ENCODE measurements around the gene PPP1R14B.
A peak's percentile ranks its signal among the peaks of the same experiment; 100 is the strongest.

The PPP1R14B gene, protein sequence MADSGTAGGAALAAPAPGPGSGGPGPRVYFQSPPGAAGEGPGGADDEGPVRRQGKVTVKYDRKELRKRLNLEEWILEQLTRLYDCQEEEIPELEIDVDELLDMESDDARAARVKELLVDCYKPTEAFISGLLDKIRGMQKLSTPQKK

DNA sequence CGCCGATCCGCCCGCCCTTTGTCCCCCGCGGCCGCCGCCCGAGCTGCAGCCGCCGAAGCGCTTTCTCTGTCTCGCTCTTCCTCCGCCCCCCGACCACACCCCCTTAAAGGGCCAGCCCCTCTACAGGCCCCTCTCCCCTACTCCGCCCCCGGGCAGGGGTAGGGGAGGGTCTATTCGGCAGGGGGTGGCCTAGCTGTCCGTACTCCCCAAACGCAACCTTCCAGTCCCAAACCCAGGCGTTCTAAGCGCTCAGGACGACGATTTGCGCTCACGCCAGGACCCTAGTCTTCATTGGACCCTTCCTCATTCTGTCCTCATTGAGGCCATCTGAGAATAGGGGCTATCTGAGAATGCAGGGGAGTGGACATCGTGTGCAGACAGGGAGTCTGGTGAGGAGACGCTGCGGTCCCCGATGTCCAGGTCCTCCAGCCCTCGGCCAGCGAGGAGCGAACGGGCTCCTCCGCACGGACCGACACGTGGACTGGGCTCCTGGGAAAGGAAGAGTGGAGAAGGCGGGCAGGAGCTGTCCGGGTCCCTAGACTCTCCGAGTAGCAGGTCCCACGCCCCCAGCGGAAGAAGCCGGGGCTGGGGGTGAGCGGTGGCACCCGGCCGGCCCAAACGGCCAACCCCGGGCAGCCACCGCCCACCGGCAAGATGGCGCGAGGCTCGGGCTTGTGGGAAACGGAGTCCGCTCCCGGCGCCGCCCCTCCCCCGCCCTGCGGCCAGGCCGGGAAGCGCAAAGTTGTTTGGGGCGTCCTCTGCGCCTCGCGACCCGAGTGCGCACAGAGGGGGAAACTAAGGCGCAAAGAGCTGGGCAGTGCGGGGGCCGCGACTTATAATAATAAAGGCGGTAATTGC, at the start of gene PPP1R14B:
TSS of gene PPP1R14B (minus strand) at position 73 of the 858 bp plus-strand sequence. CDS start 270 bp downstream, outside the sequence.
- DNase-seq: peak; percentile 59 to 88

DNA sequence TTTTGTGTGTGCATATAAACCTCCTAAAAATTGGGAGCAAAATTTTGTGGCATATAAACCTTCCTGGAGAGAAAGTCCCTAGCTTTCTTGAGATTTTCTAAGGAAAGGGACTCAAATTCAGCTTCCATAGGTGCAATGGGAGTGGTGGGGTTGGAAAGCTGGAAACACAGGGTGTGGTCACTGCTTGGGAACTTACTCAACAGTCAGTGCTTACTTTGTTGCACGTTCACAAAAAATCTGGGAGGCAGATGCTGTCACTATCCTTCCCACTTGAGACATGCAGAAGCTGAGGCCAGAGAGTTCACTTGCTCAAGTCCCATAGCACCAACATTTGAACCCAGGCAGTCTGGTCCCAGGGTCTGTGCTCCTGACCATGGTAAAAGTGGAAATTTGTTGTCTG, 49.5 kb upstream of the PPP1R14B start:
- DNase-seq: no peak

DNA sequence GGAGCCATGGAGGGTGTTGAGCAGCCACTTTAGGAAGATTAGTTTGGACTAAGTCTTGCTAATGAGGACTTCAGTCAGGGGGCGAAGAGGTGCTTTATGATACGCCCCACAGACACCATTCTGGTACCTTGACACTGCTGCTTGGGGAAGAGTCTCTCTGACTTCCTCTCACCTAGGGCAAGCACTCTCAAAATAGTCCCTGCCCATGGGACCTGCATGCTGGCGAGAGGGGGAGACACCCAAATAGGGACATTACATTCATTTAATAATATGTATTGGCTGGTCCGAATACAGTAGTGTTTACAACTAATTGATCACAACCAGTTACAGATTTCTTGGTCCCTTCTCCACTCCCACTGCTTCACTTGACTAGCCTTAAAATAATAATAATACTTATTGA, 49.0 kb upstream of the PPP1R14B start:
- no peak for DNase-seq

DNA sequence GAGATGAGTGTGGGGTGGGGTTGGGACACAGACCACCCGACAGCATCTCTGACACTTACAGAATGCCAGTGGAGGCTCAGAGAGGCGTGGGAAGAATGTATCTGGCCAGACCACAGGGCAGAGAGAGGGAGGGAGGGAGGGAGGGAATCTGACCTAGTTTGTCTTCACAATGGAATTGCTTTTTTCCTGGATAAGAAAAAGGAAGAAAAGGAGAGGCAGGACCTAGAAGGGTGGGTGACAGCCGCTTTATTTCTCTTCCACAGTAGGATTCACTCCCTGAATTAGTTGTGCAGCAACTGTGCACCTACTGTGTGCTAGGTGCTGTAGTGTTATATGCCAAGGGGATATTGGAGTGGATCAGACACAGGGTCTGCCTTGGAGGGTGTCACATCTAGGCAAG, 48.0 kb upstream of the PPP1R14B start:
- no peak for DNase-seq

DNA sequence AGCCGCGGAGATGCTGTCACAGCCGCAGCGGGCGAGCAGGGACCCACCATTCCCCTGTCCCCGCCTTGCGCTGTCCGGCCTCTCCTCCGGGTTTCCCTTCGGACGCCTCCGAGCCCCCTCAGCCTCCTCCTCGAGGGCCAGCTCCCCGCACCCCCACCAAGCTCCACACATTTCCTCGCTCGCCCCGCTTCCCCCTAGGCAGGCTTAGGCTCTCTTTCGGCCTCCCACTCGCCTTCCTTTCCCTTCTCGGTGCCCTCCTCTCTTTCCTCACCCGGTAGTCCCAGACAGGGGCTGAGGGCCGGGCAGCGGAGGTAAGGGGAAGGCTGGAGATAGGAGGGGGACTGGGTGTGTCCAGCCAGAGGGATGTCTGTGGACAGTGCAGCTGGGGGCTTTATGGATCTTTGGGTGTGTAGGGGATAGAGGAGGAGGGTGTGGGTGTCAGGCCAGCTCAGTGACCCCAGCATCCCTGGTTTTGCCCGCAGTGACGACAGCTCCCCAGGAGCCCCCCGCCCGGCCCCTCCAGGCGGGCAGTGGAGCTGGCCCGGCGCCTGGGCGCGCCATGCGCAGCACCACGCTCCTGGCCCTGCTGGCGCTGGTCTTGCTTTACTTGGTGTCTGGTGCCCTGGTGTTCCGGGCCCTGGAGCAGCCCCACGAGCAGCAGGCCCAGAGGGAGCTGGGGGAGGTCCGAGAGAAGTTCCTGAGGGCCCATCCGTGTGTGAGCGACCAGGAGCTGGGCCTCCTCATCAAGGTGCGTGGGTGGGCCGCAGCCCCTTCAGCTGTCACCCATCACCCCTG, 45.9 kb upstream of the PPP1R14B start:
- DNase-seq: no peak

DNA sequence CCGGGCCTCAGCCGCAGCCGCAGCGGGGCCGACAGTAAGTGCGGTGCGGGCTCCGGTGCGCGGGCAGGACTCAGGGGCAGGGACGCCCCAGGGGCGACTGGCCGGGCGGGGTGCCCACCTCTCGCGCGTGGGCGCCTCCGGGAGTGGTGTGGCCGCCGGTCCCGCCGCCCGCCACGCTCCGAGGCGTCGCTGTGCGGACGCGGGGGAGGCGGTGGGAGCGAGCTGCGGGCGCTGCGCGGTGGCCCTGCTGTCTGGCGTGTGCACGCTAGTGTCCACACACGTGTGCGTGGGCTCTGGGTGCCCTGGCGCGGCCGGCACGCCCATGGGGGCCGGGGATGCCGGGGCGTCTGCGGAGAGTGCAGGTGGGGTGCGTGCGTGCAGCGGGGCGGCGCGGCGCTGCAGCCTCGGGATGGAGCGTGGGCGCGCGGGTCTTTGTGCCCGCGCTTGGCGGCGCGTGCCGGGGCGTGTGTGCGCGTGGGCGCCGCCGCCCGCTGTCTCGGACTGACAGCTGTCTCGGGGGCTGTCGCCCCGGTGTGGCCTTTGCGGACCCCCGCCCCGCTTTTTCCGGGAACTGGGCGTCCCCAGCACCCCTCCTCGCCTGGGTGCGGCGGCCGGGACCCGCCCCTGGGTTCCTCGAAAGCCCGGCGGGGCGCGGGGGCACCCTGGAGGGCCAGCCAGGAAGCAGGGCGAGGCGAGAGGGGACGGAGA, 45.2 kb upstream of the PPP1R14B start:
- DNase-seq: no peak

DNA sequence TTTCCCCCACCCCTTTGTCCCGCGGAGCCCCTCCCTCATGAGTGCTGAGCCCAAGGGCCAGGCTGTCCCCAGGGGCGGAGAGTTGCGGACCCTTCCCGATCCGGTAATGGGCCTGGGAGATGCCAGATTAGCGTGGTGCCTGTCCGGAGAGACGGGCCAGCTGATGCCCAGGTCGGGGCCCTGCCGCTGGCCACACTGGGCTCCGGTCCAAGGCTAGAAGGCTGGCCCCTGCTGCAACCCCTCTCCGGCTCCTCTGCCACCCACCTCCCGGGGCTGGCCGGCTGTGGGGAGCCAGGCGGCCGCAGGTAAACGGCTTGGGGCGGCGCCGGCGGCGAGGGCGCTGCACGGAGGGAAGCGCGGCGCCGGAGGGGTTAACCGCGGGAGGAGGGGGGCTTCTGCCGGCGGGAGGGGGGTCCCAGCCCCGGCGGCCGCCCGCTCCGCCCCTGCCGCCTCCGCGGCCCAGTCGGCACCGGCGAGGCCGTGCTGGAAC, 44.6 kb upstream of the PPP1R14B start, which contains the start of gene KCNK4:
TSS of gene KCNK4 (plus strand) at position 41 of the 490 bp plus-strand sequence. CDS start 1,717 bp downstream, outside the sequence.
- DNase-seq: no peak

DNA sequence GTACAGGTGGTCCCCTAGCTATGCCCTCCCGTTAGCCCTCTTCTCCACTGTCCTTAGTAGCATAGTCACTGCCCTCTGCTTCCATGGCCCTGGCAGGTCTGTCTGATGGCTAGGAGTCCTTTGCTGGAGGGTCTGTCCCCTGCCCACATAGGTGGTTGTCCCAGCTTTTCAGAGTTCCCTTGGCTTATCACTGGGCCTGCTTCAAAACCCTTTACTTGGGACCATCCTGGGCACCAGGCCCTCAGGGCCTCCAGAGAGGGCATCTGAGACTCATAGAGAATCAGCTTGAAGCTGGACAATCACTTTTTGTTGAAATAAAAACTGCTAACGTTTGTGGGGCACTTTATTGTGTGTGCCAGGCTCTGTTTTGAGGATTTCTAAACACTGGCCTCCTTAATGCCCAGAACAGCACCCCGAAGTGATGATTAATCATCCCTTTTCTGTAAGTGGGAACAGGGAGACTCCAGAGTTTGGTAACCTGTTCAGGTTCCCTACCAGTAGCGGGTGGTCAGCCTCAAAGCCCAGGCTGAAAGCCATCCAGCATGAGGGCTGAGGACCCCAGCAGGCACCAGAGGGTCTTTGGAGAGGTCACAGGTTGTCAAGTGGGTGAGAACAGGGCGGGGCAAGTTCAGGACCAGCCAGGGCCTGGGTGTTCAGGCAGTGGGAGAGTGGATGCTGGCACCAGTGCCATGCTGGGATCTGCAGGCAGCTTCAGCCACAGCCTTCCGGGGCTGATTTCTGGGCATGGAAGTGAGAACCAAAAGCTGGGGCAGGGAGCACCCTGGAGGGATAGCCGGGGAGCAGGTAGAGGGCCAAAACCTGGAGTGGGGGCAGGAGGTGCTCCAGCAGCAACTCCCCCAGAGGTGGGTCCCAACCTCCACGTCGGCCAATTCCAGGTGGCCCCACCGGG, 43.9 kb upstream of the PPP1R14B start:
- DNase-seq: no peak

DNA sequence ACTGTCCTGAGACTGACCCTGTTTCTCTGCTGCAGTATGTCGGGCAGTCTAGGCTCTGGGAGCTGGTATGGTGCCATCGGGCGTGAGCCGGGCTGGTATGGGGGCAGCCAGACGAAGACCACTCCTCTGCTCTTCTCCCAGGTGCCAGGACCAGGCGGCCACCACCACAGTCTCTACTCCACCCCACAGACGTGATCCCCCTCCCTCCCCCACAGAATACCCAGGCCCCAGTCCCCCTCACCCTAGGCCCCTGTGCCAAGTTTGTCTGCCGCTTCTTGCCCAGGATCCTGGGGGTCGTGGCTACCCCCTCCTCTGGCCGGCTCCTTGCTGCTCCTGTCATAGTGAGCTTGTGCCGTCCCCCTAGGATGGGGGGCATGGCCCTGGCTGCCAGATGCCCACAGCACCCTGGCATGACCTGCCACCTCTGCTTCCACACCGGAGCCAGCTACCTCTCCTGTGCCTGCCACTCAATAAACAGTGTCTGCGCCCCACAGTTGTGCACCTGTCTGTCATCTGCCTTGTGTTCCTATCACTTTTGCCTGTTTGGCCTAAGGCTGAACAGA, 42.3 kb upstream of the PPP1R14B start:
- DNase-seq: no peak

DNA sequence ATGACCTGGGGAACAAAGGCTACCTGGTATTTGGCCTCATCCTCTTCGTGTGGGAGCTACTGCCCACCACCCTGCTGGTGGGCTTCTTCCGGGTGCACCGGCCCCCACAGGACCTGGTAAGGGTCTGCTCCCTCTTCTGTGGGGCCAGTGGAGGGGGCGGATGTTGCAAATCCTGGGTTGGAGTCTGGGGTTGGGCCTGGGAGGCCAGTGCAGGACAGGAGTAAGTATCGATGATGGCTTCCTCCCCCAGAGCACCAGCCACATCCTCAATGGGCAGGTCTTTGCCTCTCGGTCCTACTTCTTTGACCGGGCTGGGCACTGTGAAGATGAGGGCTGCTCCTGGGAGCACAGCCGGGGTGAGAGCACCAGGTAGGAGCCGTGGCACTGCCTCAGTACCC, 41.6 kb upstream of the PPP1R14B start:
- no peak for DNase-seq

DNA sequence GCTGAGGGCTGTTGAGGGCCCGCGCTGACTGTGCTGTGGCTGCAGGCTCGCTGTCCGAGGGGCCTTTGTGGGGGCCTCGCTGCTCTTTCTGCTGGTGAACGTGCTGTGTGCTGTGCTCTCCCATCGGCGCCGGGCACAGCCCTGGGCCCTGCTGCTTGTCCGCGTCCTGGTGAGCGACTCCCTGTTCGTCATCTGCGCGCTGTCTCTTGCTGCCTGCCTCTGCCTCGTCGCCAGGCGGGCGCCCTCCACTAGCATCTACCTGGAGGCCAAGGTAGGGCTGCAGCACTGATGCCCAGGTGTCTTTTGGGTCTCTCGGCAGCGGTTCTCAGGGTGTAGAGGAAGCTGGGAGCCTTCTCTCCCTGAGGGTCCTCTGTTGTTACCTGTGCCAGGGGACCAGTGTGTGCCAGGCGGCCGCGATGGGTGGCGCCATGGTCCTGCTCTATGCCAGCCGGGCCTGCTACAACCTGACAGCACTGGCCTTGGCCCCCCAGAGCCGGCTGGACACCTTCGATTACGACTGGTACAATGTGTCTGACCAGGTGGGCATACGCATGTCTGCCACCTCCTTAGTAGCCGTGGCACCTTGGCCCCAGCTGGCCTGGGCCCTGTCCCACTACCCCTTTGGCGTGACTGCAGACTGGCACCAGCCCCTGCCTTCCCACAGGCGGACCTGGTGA, 41.1 kb upstream of the PPP1R14B start:
- DNase-seq: no peak

DNA sequence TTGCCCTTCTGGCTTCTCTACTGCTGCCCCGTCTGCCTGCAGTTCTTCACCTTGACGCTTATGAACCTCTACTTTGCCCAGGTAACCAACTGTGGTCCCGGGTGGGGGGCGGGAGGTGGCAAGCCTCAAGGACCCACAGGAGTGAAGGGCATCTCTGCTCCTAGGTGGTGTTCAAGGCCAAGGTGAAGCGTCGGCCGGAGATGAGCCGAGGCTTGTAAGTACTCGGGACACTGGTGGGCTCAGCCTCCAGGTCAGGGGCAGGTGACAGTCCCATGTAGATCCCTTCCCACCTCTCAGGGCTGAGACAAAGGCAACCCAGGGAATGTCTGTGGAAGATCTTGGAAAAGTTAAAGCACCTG, 40.0 kb upstream of the PPP1R14B start:
- DNase-seq: no peak

DNA sequence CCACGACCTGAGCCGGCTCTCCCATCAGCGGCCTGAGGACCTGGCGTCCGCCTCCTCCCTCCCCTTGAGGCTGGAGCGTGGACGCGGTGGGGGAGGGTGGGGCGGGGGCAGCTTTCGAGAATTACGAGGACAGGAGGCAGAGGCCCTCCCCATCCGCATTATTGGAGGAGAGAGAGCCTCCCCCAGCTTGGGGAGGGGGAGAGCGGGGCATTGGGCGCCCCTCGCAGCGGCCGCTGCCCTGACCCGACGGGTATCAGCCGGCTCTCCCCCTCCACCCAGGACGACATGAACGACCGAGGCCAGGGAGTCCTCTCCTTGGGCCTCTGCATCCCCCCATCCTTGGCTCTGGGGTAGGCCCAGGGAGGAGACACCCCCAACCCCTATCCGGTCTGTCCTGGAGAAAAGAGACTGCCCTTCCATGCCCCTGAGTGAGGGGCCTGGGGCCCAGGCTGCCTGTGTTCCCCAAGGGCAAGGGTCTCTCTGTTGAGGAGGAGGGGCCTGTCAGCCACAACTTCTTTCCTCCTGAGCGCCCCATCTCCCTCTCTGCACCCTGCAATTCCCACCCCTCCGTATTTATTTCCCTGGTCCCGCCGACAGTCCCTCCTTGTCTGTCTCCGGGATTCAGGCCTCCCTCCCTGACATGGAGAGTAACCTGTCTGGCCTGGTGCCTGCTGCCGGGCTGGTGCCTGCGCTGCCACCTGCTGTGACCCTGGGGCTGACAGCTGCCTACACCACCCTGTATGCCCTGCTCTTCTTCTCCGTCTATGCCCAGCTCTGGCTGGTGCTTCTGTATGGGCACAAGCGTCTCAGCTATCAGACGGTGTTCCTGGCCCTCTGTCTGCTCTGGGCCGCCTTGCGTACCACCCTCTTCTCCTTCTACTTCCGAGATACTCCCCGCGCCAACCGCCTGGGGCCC, 39.4 kb upstream of the PPP1R14B start:
- peak in 1 of 2 experiments; percentile 31 for DNase-seq

DNA sequence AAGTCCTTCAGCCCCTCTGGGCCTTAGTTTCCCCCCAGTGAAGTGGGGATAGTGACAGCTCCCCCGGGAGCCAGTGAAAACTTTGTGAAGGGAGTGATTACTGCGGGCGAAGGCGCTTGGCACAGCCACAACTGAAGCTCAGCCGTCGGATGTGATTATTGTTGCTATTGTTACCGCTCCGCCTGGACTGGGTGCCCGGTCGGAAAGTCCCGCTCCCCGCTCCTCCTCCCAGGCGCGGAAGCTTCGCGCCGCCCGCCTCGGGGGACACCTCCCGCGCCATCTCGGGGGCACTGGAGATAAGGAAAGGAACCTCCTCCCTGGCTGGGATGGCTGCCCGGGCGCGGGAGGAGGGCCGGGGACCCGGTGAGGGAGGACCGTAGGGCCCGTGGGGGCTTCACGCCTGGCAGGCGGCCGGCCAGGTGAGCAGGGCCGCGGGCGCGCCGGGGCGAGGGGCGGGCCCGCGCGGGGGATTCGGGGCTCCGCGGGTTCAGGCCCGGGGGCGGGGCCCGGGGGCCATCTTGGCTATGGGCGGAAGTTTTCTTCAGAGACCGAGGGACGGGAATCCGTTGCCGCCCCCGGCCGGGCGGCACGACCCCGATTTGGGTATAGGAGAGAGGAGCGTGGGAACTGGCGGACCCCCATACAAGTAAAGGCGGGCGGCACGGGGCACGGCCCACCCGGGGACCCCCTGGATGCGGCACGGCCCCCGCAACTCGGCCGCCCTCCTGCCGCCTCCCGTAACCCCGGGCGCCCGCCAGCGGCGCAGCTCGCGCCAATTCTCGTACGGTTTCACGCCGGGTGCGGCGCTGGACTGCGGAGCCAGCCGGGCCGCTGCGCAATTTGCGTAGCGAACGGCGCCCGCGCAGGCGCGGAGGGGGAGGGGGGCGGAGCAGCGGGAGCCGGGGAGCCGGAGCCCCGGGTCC, 38.5 kb upstream of the PPP1R14B start, which contains the start of gene GPR137:
TSS of gene GPR137 (plus strand) at position 887 of the 923 bp plus-strand sequence. CDS start 677 bp downstream, outside the sequence.
- DNase-seq: peak; percentile 85 to 89

DNA sequence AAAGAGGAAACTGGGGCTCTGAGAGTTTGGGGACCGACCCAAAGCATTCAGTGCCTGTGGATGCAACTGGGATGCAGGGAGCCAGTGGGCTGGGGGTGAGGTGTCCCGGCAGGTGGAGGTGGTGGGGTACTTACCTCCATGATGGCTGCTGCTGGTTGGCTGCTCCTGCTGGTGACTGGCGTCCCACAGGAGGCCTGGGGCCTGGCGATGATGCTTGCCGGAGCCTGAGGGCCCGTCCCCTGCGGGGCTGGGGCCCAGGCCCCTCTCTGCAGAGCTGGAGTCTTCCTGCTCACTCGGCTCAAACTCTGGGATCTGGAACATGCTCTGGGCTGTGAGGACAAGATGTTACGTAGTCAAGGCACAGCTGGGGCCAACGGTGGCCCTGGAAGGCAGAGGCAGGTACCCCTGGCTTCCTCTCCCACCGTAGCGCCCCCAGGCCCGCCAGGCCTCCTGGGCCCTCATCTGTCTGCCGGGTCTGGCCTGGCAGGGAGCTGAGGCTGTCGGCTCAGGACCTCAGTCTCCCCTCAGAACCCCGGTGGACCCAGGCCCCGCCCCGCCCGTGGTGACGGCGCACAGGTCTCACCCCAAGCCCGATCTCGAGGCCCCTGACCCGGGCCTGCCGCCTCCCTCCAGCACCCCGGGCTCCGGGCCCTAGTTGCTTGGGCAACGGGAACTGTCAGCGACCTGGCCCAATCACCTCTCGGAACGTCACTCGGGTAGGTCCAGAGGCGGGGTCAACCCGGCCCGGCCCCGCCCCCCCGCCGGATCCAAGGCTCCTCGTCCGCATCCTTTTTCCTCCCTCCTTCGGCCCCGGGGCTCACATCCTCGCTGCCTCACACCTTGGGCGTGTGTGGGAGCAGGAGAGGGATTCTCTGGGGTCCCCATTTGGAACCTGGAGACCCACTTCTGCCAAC, 37.6 kb upstream of the PPP1R14B start, which contains the start of gene BAD:
TSS of gene BAD (minus strand) at position 618 of the 914 bp plus-strand sequence. CDS start at position 321, 297 bp downstream.
- DNase-seq: peak; percentile 89 to 97

DNA sequence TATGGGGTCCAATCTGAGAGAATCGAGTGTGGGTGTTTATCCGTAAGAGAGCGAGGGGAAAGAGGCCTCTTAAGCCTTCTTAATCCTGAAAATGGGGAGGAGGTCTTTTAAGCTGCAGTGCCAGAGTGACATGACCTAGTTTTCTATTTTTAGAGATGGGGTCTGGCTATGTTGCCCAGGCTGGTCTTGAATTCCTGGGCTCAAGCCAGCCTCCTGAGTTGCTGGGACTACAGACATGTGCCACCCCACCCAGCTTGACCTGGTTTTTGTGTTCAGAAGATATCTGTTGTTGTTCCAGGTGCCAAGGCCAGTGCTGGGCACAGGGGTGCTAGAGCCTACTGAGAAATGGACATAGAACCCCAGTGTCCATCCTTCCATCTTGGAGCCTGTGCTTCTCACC, 36.3 kb upstream of the PPP1R14B start:
- no peak for DNase-seq
